MM.1S (cell line): ENCODE results near the gene ACTN4.
"Not testable (repeated sequence)": the region's sequence is repeated elsewhere in the genome, so short reads cannot be mapped to it uniquely, and the experiment has no call there.

ENCODE experiments used
- EZH2 ChIP-seq: fragments of 300-600 bp; sonication (generic); optimal IDR thresholded peaks from 2 replicates; pipeline ENCODE3; 2017; ENCODE audit warnings: low read depth, mild to moderate bottlenecking, antibody characterized with exemption, low read length, mixed read lengths
- EZH2phosphoT487 ChIP-seq: fragments of 300-600 bp; sonication (generic); IDR thresholded peaks from 2 replicates; pipeline ENCODE4 v1.6.1; 2018; ENCODE audit warnings: antibody characterized with exemption, low read length
- TF ChIP-seq, protein P1 (sequence below): fragments of 300-600 bp; sonication (generic); IDR thresholded peaks from 2 replicates; pipeline ENCODE4 v1.5.1; 2016; ENCODE audit warnings: antibody characterized with exemption, low read length, mixed read lengths

DNA sequence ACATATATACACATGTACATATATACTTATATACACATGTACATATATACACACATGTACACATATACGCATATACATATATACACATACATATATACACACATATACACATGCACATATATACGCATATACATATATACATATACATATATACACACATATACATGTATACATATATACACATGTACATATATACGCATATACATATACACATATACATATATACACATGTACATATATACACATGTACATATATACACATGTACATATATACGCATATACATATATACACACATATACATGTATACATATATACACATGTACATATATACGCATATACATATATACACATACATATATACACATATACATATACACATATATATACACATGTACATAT is 44.6 kb upstream of the ACTN4 start:
- TF ChIP-seq, protein P1, sequence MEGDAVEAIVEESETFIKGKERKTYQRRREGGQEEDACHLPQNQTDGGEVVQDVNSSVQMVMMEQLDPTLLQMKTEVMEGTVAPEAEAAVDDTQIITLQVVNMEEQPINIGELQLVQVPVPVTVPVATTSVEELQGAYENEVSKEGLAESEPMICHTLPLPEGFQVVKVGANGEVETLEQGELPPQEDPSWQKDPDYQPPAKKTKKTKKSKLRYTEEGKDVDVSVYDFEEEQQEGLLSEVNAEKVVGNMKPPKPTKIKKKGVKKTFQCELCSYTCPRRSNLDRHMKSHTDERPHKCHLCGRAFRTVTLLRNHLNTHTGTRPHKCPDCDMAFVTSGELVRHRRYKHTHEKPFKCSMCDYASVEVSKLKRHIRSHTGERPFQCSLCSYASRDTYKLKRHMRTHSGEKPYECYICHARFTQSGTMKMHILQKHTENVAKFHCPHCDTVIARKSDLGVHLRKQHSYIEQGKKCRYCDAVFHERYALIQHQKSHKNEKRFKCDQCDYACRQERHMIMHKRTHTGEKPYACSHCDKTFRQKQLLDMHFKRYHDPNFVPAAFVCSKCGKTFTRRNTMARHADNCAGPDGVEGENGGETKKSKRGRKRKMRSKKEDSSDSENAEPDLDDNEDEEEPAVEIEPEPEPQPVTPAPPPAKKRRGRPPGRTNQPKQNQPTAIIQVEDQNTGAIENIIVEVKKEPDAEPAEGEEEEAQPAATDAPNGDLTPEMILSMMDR, result not testable (repeated sequence)
- TF ChIP-seq EZH2, EZH2phosphoT487: not testable (repeated sequence)
